ENCODE measurements around the gene FOCAD.

DNA sequence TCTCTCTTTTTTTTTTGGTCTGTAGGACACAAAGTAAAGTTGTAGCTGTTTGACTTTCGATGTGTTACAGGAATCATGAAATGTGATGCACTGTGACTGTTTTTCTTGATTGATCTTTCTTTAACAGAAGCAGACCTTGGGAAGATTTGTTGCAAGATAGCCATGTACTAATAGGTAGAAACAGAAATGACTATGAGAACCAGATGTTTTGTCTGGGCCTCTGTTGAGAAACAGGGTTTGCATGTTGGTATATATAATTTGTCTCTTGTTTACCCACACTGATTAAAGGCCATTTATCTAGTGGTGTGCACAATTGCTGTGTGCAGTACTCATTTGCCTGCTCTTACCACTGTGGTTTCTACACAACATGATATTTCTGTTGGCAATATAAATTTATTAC lies 222.3 kb downstream of the FOCAD start:
- TF ChIP-seq, protein P1, sequence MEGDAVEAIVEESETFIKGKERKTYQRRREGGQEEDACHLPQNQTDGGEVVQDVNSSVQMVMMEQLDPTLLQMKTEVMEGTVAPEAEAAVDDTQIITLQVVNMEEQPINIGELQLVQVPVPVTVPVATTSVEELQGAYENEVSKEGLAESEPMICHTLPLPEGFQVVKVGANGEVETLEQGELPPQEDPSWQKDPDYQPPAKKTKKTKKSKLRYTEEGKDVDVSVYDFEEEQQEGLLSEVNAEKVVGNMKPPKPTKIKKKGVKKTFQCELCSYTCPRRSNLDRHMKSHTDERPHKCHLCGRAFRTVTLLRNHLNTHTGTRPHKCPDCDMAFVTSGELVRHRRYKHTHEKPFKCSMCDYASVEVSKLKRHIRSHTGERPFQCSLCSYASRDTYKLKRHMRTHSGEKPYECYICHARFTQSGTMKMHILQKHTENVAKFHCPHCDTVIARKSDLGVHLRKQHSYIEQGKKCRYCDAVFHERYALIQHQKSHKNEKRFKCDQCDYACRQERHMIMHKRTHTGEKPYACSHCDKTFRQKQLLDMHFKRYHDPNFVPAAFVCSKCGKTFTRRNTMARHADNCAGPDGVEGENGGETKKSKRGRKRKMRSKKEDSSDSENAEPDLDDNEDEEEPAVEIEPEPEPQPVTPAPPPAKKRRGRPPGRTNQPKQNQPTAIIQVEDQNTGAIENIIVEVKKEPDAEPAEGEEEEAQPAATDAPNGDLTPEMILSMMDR (IDR thresholded peaks at IDR 0.05) = no peak
- TF ChIP-seq POLR2A (IDR thresholded peaks at IDR 0.05) (no peak), POLR2AphosphoS5 (IDR thresholded peaks at IDR 0.05) (no peak), EP300 (IDR thresholded peaks at IDR 0.05) (no peak)
